Keratinocyte (primary cell): Measurements from ENCODE around the gene MAGI1. TPM values are rescaled to one million over a fixed set of nuclear protein-coding genes. Genes with fewer than 3 reads are reported as not detected.

Experiments
- DNase-seq: peaks from one replicate; pipeline ENCODE4 v3.0.0-alpha.2; 2011; ENCODE audit warnings: low read depth, missing footprints, low spot score
- FAIRE-seq: peaks from 2 replicates; lab custom pipeline; 2011; peaks lifted over from hg19 to GRCh38; lab: Jason Lieb, UNC
- H2AFZ ChIP-seq: 2 replicates; pipeline ENCODE4 v1.6.0; 2012; ENCODE audit warnings: low read length, control low read depth, inconsistent platforms; ENCODE audit not compliant: control insufficient read depth
- H3K27ac ChIP-seq: 2 replicates; pipeline ENCODE4 v1.5.1; 2011; ENCODE audit warnings: low read length; ENCODE audit not compliant: control insufficient read depth, insufficient read depth
- H3K27me3 ChIP-seq: 3 replicates; pipeline ENCODE4 v1.6.0; 2011; ENCODE audit warnings: low read length; ENCODE audit not compliant: control insufficient read depth, insufficient read depth; ENCODE audit errors: extremely low read depth
- H3K36me3 ChIP-seq, 2 experiments: 2 replicates in 1 of 2; 3 replicates in 1 of 2; pipeline ENCODE4 v1.5.1; 2011; ENCODE audit warnings: low read length in 2 of 2, mild to moderate bottlenecking in 1 of 2; ENCODE audit not compliant: control insufficient read depth in 2 of 2, insufficient read depth in 2 of 2; ENCODE audit errors: extremely low read depth in 1 of 2
- H3K4me1 ChIP-seq: 3 replicates; pipeline ENCODE4 v1.5.1; 2011; ENCODE audit warnings: low read length; ENCODE audit not compliant: control insufficient read depth, insufficient read depth; ENCODE audit errors: extremely low read depth
- H3K4me2 ChIP-seq: 3 replicates; pipeline ENCODE4 v1.6.0; 2011; ENCODE audit warnings: low read depth, low read length; ENCODE audit not compliant: control insufficient read depth, insufficient read depth; ENCODE audit errors: extremely low read depth
- H3K4me3 ChIP-seq, 3 experiments: fragments of 200-600 bp in 1 of 3; sonication (generic) in 1 of 3; 2 replicates in 2 of 3; 3 replicates in 1 of 3; pipeline ENCODE4 v1.5.1; 2011 to 2016; ENCODE audit warnings: low read length in 3 of 3, mild to moderate bottlenecking in 3 of 3, control low read depth in 2 of 3, inconsistent platforms in 1 of 3, low read depth in 1 of 3, mixed read lengths in 1 of 3, mixed run types in 1 of 3, moderate library complexity in 1 of 3; ENCODE audit not compliant: control insufficient read depth in 2 of 3, insufficient read depth in 2 of 3; ENCODE audit errors: extremely low read depth in 1 of 3
- H3K79me2 ChIP-seq: 2 replicates; pipeline ENCODE4 v1.6.0; 2012; ENCODE audit warnings: low read length; ENCODE audit not compliant: control insufficient read depth, insufficient read depth
- H3K9ac ChIP-seq: 3 replicates; pipeline ENCODE4 v1.6.0; 2011; ENCODE audit warnings: low read length; ENCODE audit not compliant: control insufficient read depth, insufficient read depth; ENCODE audit errors: extremely low read depth
- H3K9me1 ChIP-seq: 3 replicates; pipeline ENCODE4 v1.6.0; 2011; ENCODE audit warnings: low read length; ENCODE audit not compliant: control insufficient read depth, insufficient read depth; ENCODE audit errors: extremely low read depth
- H3K9me3 ChIP-seq: 2 replicates; pipeline ENCODE4 v1.5.1; 2012; ENCODE audit warnings: low read depth, low read length; ENCODE audit not compliant: control insufficient read depth
- H4K20me1 ChIP-seq: 3 replicates; pipeline ENCODE4 v1.6.0; 2011; ENCODE audit warnings: low read length; ENCODE audit not compliant: control insufficient read depth, insufficient read depth; ENCODE audit errors: extremely low read depth
- CTCF ChIP-seq, 3 experiments: IDR thresholded peaks in 1 of 3; conservative IDR thresholded peaks in 1 of 3; optimal IDR thresholded peaks in 1 of 3; 2 replicates in 2 of 3; 3 replicates in 1 of 3; pipeline versions ENCODE3 to v1.5.1; 2011; ENCODE audit warnings: low read length in 3 of 3, mild to moderate bottlenecking in 3 of 3, moderate library complexity in 2 of 3, control low read depth in 1 of 3, inconsistent platforms in 1 of 3; ENCODE audit not compliant: insufficient read depth in 2 of 3; ENCODE audit errors: extremely low read depth in 1 of 3
- EZH2 ChIP-seq: IDR thresholded peaks from one replicate; pipeline ENCODE4 v1.6.1; 2012; ENCODE audit warnings: inconsistent platforms, mild to moderate bottlenecking, low read length, moderate library complexity
- dilution Hi-C: fragments of 300-500 bp; cut with MboI; formaldehyde crosslinking; loops from one replicate; pipeline ENCODE4 v1.7.0; 2020; ENCODE audit warnings: low sequenced_read_pairs; ENCODE audit not compliant: extremely low pct_ligation_motif_present
- polyA plus RNA-seq, 5 experiments: library from polyadenylated mRNA; depleted of rRNA in 3 of 5; stranded (reverse) in 3 of 5; stranded (forward) in 1 of 5; unstranded in 1 of 5; fragments of >200 nt; gene quantifications; 1 replicate in 1 of 5; 2 replicates in 3 of 5; 3 replicates in 1 of 5; pipeline versions ENCODE4 v1.2.1 to v1.2.3, GENCODE V29; 2011 to 2012; ENCODE audit warnings: missing spikeins in 2 of 5, low read depth in 1 of 5, low replicate concordance in 1 of 5

Gene MAGI1
- polyA plus RNA-seq, 1 donor (not counting 4 experiments of a cell fraction or from before 2014, with no cell fraction given) = 10.9 TPM

- no peak for DNase-seq
- FAIRE-seq = no peak
- no peak overlapping the region for H2AFZ ChIP-seq
These were observed 708.6 kb downstream of the MAGI1 start for GRCh38 chr3:65330072-65330471.

GRCh38 chr3:65328148-65328547, 710.6 kb downstream of the MAGI1 start:
- Histone ChIP-seq H3K9me3 (no peaks in the 10 kb centered on the region), H3K4me2 (no peak overlapping the region), H3K27ac (no peak overlapping the region), H3K9me1 (no peaks in the 10 kb centered on the region), H3K4me1 (no peaks in the 10 kb centered on the region), H2AFZ (no peak overlapping the region), H3K36me3 (no peaks in the 10 kb centered on the region), H4K20me1 (no peaks in the 10 kb centered on the region), H3K4me3 (no peak overlapping the region), H3K9ac (no peak overlapping the region), H3K27me3 (peaks cover 3% of the 10 kb centered on the region), H3K79me2 (no peaks in the 10 kb centered on the region)
- TF ChIP-seq EZH2 (no peak), CTCF (optimal IDR thresholded peaks at IDR 0.05 in 1 of 3, IDR thresholded peaks at IDR 0.05 in 1 of 3, conservative IDR thresholded peaks at IDR 0.05 in 1 of 3; ENCODE audit: extremely low read depth in 1 of 3, insufficient read depth in 2 of 3, low read length in 3 of 3) (no peak)
- FAIRE-seq (no peak), DNase-seq (no peak)
- dilution Hi-C loops = no loop called here

More at GRCh38 chr3:65330072-65330471, 708.6 kb downstream of the MAGI1 start:
- H3K27ac ChIP-seq = no peak overlapping the region
- no peaks in the 10 kb centered on the region for H3K36me3 ChIP-seq
- H3K9ac ChIP-seq = no peak overlapping the region
- H3K4me1 ChIP-seq = no peaks in the 10 kb centered on the region
- TF ChIP-seq CTCF (optimal IDR thresholded peaks at IDR 0.05 in 1 of 3, IDR thresholded peaks at IDR 0.05 in 1 of 3, conservative IDR thresholded peaks at IDR 0.05 in 1 of 3; ENCODE audit: extremely low read depth in 1 of 3, insufficient read depth in 2 of 3, low read length in 3 of 3) (no peak), EZH2 (no peak)
- no peak overlapping the region for H3K4me2 ChIP-seq
- no peaks in the 10 kb centered on the region for H3K9me3 ChIP-seq
- no peaks in the 10 kb centered on the region for H3K79me2 ChIP-seq
- no peaks in the 10 kb centered on the region for H4K20me1 ChIP-seq
- peaks cover 3% of the 10 kb centered on the region for H3K27me3 ChIP-seq
- dilution Hi-C loops = no loop called here
- H3K9me1 ChIP-seq = no peaks in the 10 kb centered on the region
- H3K4me3 ChIP-seq = no peak overlapping the region
